Measurements from ENCODE around the gene SORL1-AS1.

Gene SORL1-AS1

GRCh38 chr11:121421149-121421901, 31.4 kb downstream of the SORL1-AS1 start:
- Histone ChIP-seq H3K4me3 (ENCODE audit: low read depth, low read length) (no peak overlapping the region), H3K27me3 (ENCODE audit: control insufficient read depth, insufficient read depth, low read length) (no peaks in the 10 kb centered on the region), H3K36me3 (ENCODE audit: control insufficient read depth, insufficient read depth, low read length) (no peaks in the 10 kb centered on the region)
- DNase-seq (ENCODE audit: low read depth): no peak
- CTCF ChIA-PET: interaction anchor here (0.7 to 1.2 kb wide), 2 partner anchors 8 to 21 kb away, joined by 3 read pairs; no protein-coding TSS in a partner anchor
- POLR2A ChIA-PET: no interaction called here
- TF ChIP-seq CTCF (IDR thresholded peaks at IDR 0.05; ENCODE audit: insufficient read depth, low read depth, low read length): no peak

- TF ChIP-seq CTCF (IDR thresholded peaks at IDR 0.05; ENCODE audit: insufficient read depth, low read depth, low read length): no peak
- H3K4me3 ChIP-seq (ENCODE audit: low read depth, low read length): no peak overlapping the region
- no peaks in the 10 kb centered on the region for H3K36me3 ChIP-seq (ENCODE audit: control insufficient read depth, insufficient read depth, low read length)
- POLR2A ChIA-PET: no interaction called here
- no peaks in the 10 kb centered on the region for H3K27me3 ChIP-seq (ENCODE audit: control insufficient read depth, insufficient read depth, low read length)
- no peak for DNase-seq (ENCODE audit: low read depth)
- CTCF ChIA-PET: interaction anchor here (0.7 to 1.2 kb wide), 2 partner anchors 9 to 20 kb away, joined by 3 read pairs; no protein-coding TSS in a partner anchor
Measured at GRCh38 chr11:121420398-121420797, 32.4 kb downstream of the SORL1-AS1 start.

DNA sequence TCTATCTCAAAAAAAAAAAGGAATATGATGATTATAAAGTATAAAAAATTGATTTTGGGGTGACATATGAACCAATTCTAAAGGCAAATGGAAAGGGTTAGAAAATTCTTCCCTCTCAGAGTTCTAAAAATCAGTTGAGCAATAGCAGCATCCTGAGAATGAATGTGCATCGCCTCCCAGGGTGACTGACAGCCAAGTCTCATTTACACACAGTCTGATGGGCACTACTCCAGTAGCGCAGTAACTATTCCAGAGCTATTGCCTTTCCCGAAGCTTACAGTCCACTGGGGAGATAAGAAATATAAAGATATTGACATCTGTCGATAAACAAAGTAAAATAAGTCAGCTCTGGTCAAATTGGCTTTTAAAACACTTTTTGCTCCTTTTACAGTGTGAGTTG, 32.9 kb downstream of the SORL1-AS1 start:
- H3K27me3 ChIP-seq (ENCODE audit: control insufficient read depth, insufficient read depth, low read length): no peaks in the 10 kb centered on the region

GRCh38 chr11:121418625-121419114, 34.1 kb downstream of the SORL1-AS1 start:
- ChIA-PET CTCF (interaction anchor here (1.0 kb wide), 1 partner anchor 11 kb away, joined by 4 read pairs; no protein-coding TSS in a partner anchor), POLR2A (no interaction called here)
- Histone ChIP-seq H3K4me3 (ENCODE audit: low read depth, low read length) (no peak overlapping the region), H3K27me3 (ENCODE audit: control insufficient read depth, insufficient read depth, low read length) (no peaks in the 10 kb centered on the region), H3K36me3 (ENCODE audit: control insufficient read depth, insufficient read depth, low read length) (no peaks in the 10 kb centered on the region)
- no peak for TF ChIP-seq CTCF (IDR thresholded peaks at IDR 0.05; ENCODE audit: insufficient read depth, low read depth, low read length)
- DNase-seq (ENCODE audit: low read depth): no peak

More for the DNA sequence above, 32.9 kb downstream of the SORL1-AS1 start:
- Histone ChIP-seq H3K36me3 (ENCODE audit: control insufficient read depth, insufficient read depth, low read length) (no peaks in the 10 kb centered on the region), H3K4me3 (ENCODE audit: low read depth, low read length) (no peak overlapping the region)
- no peak for DNase-seq (ENCODE audit: low read depth)
- TF ChIP-seq CTCF (IDR thresholded peaks at IDR 0.05; ENCODE audit: insufficient read depth, low read depth, low read length): no peak
- CTCF ChIA-PET: no interaction called here
- POLR2A ChIA-PET: no interaction called here

DNA sequence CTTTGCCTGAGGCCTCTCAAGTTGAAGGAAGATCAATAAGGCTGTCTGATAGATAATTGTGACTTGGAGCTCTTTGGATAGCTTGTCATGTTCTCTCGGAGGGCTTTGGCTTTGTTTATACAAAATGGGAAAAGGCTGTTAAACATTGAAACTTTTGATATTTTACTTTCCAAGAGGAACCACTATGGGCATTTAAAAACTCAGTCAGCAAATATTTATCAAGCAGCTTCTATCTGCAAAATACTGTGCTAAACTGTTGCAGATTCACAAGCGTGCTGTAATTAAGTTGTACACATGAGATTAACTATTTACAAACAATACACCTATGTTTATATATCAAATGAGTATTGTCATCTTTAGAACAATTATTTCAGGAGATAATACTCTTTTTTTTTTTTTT, 35.2 kb downstream of the SORL1-AS1 start:
- Histone ChIP-seq H3K27me3 (ENCODE audit: control insufficient read depth, insufficient read depth, low read length) (no peaks in the 10 kb centered on the region), H3K4me3 (ENCODE audit: low read depth, low read length) (no peak overlapping the region), H3K36me3 (ENCODE audit: control insufficient read depth, insufficient read depth, low read length) (no peaks in the 10 kb centered on the region)
- ChIA-PET CTCF (interaction anchor here (1.4 kb wide), 1 partner anchor 10 kb away, joined by 3 read pairs; no protein-coding TSS in a partner anchor), POLR2A (no interaction called here)
- no peak for DNase-seq (ENCODE audit: low read depth)
- no peak for TF ChIP-seq CTCF (IDR thresholded peaks at IDR 0.05; ENCODE audit: insufficient read depth, low read depth, low read length)
